ES-I3 (cell line): ENCODE data around the gene PCBP4.

Experiments
- H3K36me3 ChIP-seq: 2 replicates; pipeline ENCODE4 v1.6.1; 2013; ENCODE audit warnings: mild to moderate bottlenecking, low read length, control low read depth, moderate library complexity; ENCODE audit not compliant: insufficient read depth
- H3K4me1 ChIP-seq: 2 replicates; pipeline ENCODE4 v1.6.1; 2013; ENCODE audit warnings: mild to moderate bottlenecking, control low read depth, low read length; ENCODE audit not compliant: insufficient read depth
- H3K9ac ChIP-seq: 2 replicates; pipeline ENCODE4 v1.6.1; 2013; ENCODE audit warnings: low read depth, mild to moderate bottlenecking, low read length, moderate library complexity
- H3K9me3 ChIP-seq: 2 replicates; pipeline ENCODE4 v1.6.1; 2013; ENCODE audit warnings: mild to moderate bottlenecking, low read length, moderate library complexity; ENCODE audit not compliant: control insufficient read depth, insufficient read depth

Gene PCBP4

GRCh38 chr3:51960386-51960785, 6.9 kb downstream of the PCBP4 start:
- Histone ChIP-seq H3K4me1 (peaks cover 9% of the 10 kb centered on the region; the same call in 1 of the 2 replicates), H3K36me3 (no peaks in the 10 kb centered on the region), H3K9ac (no peak overlapping the region), H3K9me3 (no peaks in the 10 kb centered on the region)

- Histone ChIP-seq H3K36me3 (no peaks in the 10 kb centered on the region), H3K9me3 (no peaks in the 10 kb centered on the region), H3K4me1 (peaks cover 7% of the 10 kb centered on the region; the same call in 1 of the 2 replicates)
Measured at GRCh38 chr3:51959651-51960050, 7.6 kb downstream of the PCBP4 start.

GRCh38 chr3:51958603-51959521, 8.4 kb downstream of the PCBP4 start:
- no peak overlapping the region for H3K9ac ChIP-seq
- no peaks in the 10 kb centered on the region for H3K9me3 ChIP-seq
- H3K36me3 ChIP-seq = no peaks in the 10 kb centered on the region
- H3K4me1 ChIP-seq = no peaks in the 10 kb centered on the region; the same call in 1 of the 2 replicates

More at GRCh38 chr3:51959651-51960050, 7.6 kb downstream of the PCBP4 start:
- H3K9ac ChIP-seq = no peak overlapping the region

- Histone ChIP-seq H3K9ac (no peak overlapping the region), H3K4me1 (no peaks in the 10 kb centered on the region), H3K9me3 (no peaks in the 10 kb centered on the region), H3K36me3 (no peaks in the 10 kb centered on the region)
Measured at GRCh38 chr3:51957520-51958205, 9.6 kb downstream of the PCBP4 start.

GRCh38 chr3:51955893-51956770, 11.1 kb downstream of the PCBP4 start:
- Histone ChIP-seq H3K9me3 (no peaks in the 10 kb centered on the region), H3K36me3 (no peaks in the 10 kb centered on the region), H3K4me1 (no peaks in the 10 kb centered on the region), H3K9ac (peak overlapping the region; percentile 63)

GRCh38 chr3:51955175-51955892, 11.9 kb downstream of the PCBP4 start, which contains the start of gene GPR62:
TSS of gene GPR62 (plus strand) at chr3:51955381. CDS start at chr3:51955653, 272 bp downstream.
- Histone ChIP-seq H3K9me3 (no peaks in the 10 kb centered on the region), H3K4me1 (no peaks in the 10 kb centered on the region), H3K9ac (peak within 1 kb of the TSS; percentile 63), H3K36me3 (no peaks in the 10 kb centered on the region)

GRCh38 chr3:51954713-51955112, 12.5 kb downstream of the PCBP4 start:
- H3K9me3 ChIP-seq = no peaks in the 10 kb centered on the region
- H3K36me3 ChIP-seq = no peaks in the 10 kb centered on the region
- H3K4me1 ChIP-seq = no peaks in the 10 kb centered on the region
- H3K9ac ChIP-seq = no peak overlapping the region

- Histone ChIP-seq H3K9ac (no peak overlapping the region), H3K9me3 (no peaks in the 10 kb centered on the region), H3K4me1 (no peaks in the 10 kb centered on the region), H3K36me3 (no peaks in the 10 kb centered on the region)
Measured at GRCh38 chr3:51954105-51954504, 13.1 kb downstream of the PCBP4 start.

- Histone ChIP-seq H3K4me1 (no peaks in the 10 kb centered on the region), H3K36me3 (no peaks in the 10 kb centered on the region), H3K9me3 (no peaks in the 10 kb centered on the region), H3K9ac (no peak overlapping the region)
Measured at GRCh38 chr3:51953445-51953844, 13.8 kb downstream of the PCBP4 start.

- Histone ChIP-seq H3K9me3 (no peaks in the 10 kb centered on the region), H3K9ac (no peak overlapping the region)
Measured at GRCh38 chr3:51950899-51951298, 16.4 kb downstream of the PCBP4 start.

GRCh38 chr3:51949121-51949520, 18.1 kb downstream of the PCBP4 start:
- no peaks in the 10 kb centered on the region for H3K9me3 ChIP-seq
- H3K4me1 ChIP-seq = no peaks in the 10 kb centered on the region
- H3K36me3 ChIP-seq = no peaks in the 10 kb centered on the region
- H3K9ac ChIP-seq = no peak overlapping the region

More at GRCh38 chr3:51950899-51951298, 16.4 kb downstream of the PCBP4 start:
- no peaks in the 10 kb centered on the region for H3K4me1 ChIP-seq
- no peaks in the 10 kb centered on the region for H3K36me3 ChIP-seq

- H3K9me3 ChIP-seq = no peaks in the 10 kb centered on the region
- H3K9ac ChIP-seq = no peak overlapping the region
- H3K36me3 ChIP-seq = no peaks in the 10 kb centered on the region
- H3K4me1 ChIP-seq = peaks cover 2% of the 10 kb centered on the region; the same call in 1 of the 2 replicates
Measured at GRCh38 chr3:51948016-51948580, 19.2 kb downstream of the PCBP4 start.

- peaks cover 8% of the 10 kb centered on the region for H3K4me1 ChIP-seq
- H3K9me3 ChIP-seq = no peaks in the 10 kb centered on the region
- H3K9ac ChIP-seq = no peak overlapping the region
- no peaks in the 10 kb centered on the region for H3K36me3 ChIP-seq
Measured at GRCh38 chr3:51947215-51947900, 19.9 kb downstream of the PCBP4 start.
